PC-9 (cell line): ENCODE measurements around the gene MED26. TPM values are rescaled to one million over a fixed set of nuclear protein-coding genes. Genes with fewer than 3 reads are reported as not detected.

ENCODE experiments used
- BruUV-seq: library from RNA; stranded (reverse); fragments of 400-500 nt; replicated peaks from 2 replicates; lab custom pipeline; 2021; lab: Mats Ljungman, UMichigan
- CTCF ChIA-PET: fragments of 300-600 bp; sonication (Branson Sonifier 250); formaldehyde crosslinking; loops from one replicate; lab custom pipeline; 2022; ENCODE audit warnings: antibody characterized with exemption; lab: Charles Lee
- POLR2A ChIA-PET: fragments of 300-600 bp; sonication (Branson Sonifier 250); formaldehyde crosslinking; loops from one replicate; lab custom pipeline; 2022; ENCODE audit warnings: antibody characterized with exemption; ENCODE audit not compliant: unreplicated experiment; lab: Charles Lee
- DNase-seq, 2 experiments: peaks; one replicate each; pipeline versions ENCODE4 v3.0.0 to v3.0.0-alpha.2; 2015 to 2022; ENCODE audit warnings: mixed read lengths in 1 of 2
- H2AFZ ChIP-seq: fragments of 200-600 bp; sonication (generic); 2 replicates; pipeline ENCODE4 v1.8.1; 2017; ENCODE audit warnings: antibody characterized with exemption
- H3F3A ChIP-seq: fragments of 200-600 bp; sonication (generic); 2 replicates; pipeline ENCODE4 v1.8.1; 2017; ENCODE audit warnings: antibody characterized with exemption, mild to moderate bottlenecking, low read depth; ENCODE audit not compliant: insufficient read depth
- H3K27ac ChIP-seq: fragments of 200-600 bp; sonication (generic); 2 replicates; pipeline ENCODE4 v1.6.1; 2016; ENCODE audit warnings: mixed run types
- H3K27me3 ChIP-seq: fragments of 200-600 bp; sonication (generic); 2 replicates; pipeline ENCODE4 v1.6.1; 2016; ENCODE audit warnings: low read depth, mixed run types; ENCODE audit not compliant: insufficient read depth
- H3K36me3 ChIP-seq: fragments of 200-600 bp; sonication (generic); 2 replicates; pipeline ENCODE4 v1.6.1; 2016; ENCODE audit warnings: low read depth, mixed run types
- H3K4me1 ChIP-seq: fragments of 200-600 bp; sonication (generic); replicated peaks from 2 replicates; pipeline ENCODE4 v1.6.1; 2016; ENCODE audit warnings: mixed run types; ENCODE audit not compliant: insufficient read depth
- H3K4me2 ChIP-seq: fragments of 200-600 bp; sonication (generic); 2 replicates; pipeline ENCODE4 v1.6.1; 2017; ENCODE audit warnings: mixed run types
- H3K4me3 ChIP-seq: fragments of 200-600 bp; sonication (generic); 2 replicates; pipeline ENCODE4 v1.6.1; 2016; ENCODE audit warnings: mixed run types
- H3K79me2 ChIP-seq: fragments of 200-600 bp; sonication (generic); 2 replicates; pipeline ENCODE4 v1.6.1; 2017; ENCODE audit warnings: low read depth, mixed run types
- H3K9me2 ChIP-seq: fragments of 200-600 bp; sonication (generic); 2 replicates; pipeline ENCODE4 v1.8.1; 2017; ENCODE audit warnings: mild to moderate bottlenecking; ENCODE audit not compliant: insufficient read depth
- H3K9me3 ChIP-seq: fragments of 200-600 bp; sonication (generic); 2 replicates; pipeline ENCODE4 v1.8.1; 2016; ENCODE audit warnings: low read depth; ENCODE audit not compliant: insufficient read depth
- H4K20me1 ChIP-seq: fragments of 200-600 bp; sonication (generic); 2 replicates; pipeline ENCODE4 v1.8.1; 2017; ENCODE audit not compliant: insufficient read depth
- CTCF ChIP-seq: fragments of 200-600 bp; sonication (generic); conservative IDR thresholded peaks from 2 replicates; pipeline ENCODE4 v1.6.1; 2017; ENCODE audit warnings: mixed run types, antibody characterized with exemption, mild to moderate bottlenecking, moderate library complexity
- EZH2 ChIP-seq: fragments of 200-600 bp; sonication (generic); IDR thresholded peaks from 2 replicates; pipeline ENCODE4 v1.8.0; 2017; ENCODE audit warnings: antibody characterized with exemption, low read depth
- intact Hi-C: fragments of 100-400 bp; cut with micrococcal nuclease; formaldehyde crosslinking; loops from one replicate; pipeline ENCODE4 v1.10.0; 2022; ENCODE audit not compliant: unreplicated experiment
- total RNA-seq: library from RNA; stranded (reverse); gene quantifications from 2 replicates; pipeline ENCODE4 v1.2.3, GENCODE V29; 2021

MED26 gene
- total RNA-seq, 1 experiment from 2014 or later = 11.9 TPM

DNA sequence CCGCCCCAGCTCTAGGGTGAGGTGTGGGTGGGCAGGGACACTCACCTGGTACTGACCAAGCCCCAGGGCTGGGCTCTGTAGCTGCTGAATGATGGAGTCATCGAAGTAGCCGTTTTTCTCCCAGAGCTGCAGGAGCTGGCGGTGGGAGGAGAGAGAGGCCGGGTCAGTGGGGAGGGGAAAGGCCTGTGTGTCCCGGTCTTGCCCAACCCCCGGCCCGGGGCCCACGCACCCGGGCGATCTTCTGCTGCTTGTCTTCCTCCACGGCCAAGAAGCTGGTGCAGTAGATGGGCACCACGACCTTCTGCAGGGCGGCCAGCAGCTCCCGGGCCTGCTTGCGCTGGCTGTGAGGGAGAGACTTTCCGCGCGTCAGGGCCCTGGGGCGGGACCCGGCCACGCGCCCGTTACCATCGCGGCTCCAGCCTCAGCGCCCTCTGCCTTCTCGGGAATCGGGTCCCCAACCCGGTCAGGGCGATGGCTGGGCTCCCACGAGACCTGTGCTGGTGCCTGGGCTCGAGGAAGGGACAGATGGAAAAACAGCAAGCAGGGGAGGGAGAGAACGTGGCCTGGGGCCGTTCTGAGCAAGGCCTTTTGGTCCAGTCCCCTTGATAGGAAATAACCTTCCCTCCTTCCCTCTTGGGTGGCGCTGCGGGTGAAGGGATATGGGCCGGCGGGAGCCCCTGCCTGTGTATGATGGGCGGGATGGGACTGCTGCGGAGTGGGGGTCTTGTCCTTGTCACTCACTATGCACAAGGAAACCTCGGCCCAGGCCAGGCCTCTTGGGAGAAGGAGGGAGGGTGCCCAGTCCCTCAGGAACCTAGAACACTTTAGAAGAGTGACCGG is 97.2 kb downstream of the MED26 start:
- H3K36me3 ChIP-seq = peaks cover 52% of the 10 kb centered on the region

GRCh38 chr19:16529466-16530144 is 98.4 kb downstream of the MED26 start:
- intact Hi-C loops = no loop called here
- Histone ChIP-seq H3K4me1 (no peaks in the 10 kb centered on the region), H3K9me2 (no peaks in the 10 kb centered on the region), H3K4me3 (no peak overlapping the region), H4K20me1 (peaks cover 50% of the 10 kb centered on the region), H3K27me3 (no peaks in the 10 kb centered on the region), H3K27ac (no peak overlapping the region), H3K4me2 (no peak overlapping the region), H3K79me2 (peaks cover 3% of the 10 kb centered on the region; the same call in 1 of the 2 replicates), H3K9me3 (no peaks in the 10 kb centered on the region), H2AFZ (no peak overlapping the region), H3K36me3 (peaks cover 44% of the 10 kb centered on the region), H3F3A (peaks cover 22% of the 10 kb centered on the region; the same call in 1 of the 2 replicates)
- ChIA-PET CTCF (no interaction called here), POLR2A (no interaction called here)
- no peak for DNase-seq
- BruUV-seq = no TSS peak
- TF ChIP-seq EZH2 = no peak
- no peak for TF ChIP-seq CTCF

More for the DNA sequence above, 97.2 kb downstream of the MED26 start:
- H3K9me2 ChIP-seq = no peaks in the 10 kb centered on the region
- no peak overlapping the region for H3K27ac ChIP-seq
- no peak overlapping the region for H2AFZ ChIP-seq
- no peak overlapping the region for H3K4me3 ChIP-seq
- DNase-seq = no peak
- peaks cover 60% of the 10 kb centered on the region for H4K20me1 ChIP-seq
- CTCF ChIA-PET = no interaction called here
- intact Hi-C loops = no loop called here
- no peaks in the 10 kb centered on the region for H3K27me3 ChIP-seq
- peaks cover 22% of the 10 kb centered on the region; the same call in 1 of the 2 replicates for H3F3A ChIP-seq
- H3K9me3 ChIP-seq = no peaks in the 10 kb centered on the region
- BruUV-seq = no TSS peak
- TF ChIP-seq CTCF (no peak), EZH2 (no peak)
- POLR2A ChIA-PET = no interaction called here
- H3K79me2 ChIP-seq = peaks cover 10% of the 10 kb centered on the region
- no peak overlapping the region for H3K4me2 ChIP-seq
- H3K4me1 ChIP-seq = no peaks in the 10 kb centered on the region

- H4K20me1 ChIP-seq = peaks cover 49% of the 10 kb centered on the region
- H3K36me3 ChIP-seq = peaks cover 35% of the 10 kb centered on the region
- ChIA-PET POLR2A (interaction anchor here (0.5 kb wide), 1 partner anchor 144 kb away, joined by 3 read pairs; no protein-coding TSS in a partner anchor), CTCF (no interaction called here)
- H3K4me2 ChIP-seq = no peak overlapping the region
- TF ChIP-seq CTCF (peak; percentile 58; the same call in 1 of the 2 replicates), EZH2 (no peak)
- H3K79me2 ChIP-seq = no peaks in the 10 kb centered on the region
- no TSS peak for BruUV-seq
- H3K9me3 ChIP-seq = no peaks in the 10 kb centered on the region
- H3K4me1 ChIP-seq = no peaks in the 10 kb centered on the region
- H2AFZ ChIP-seq = no peak overlapping the region
- intact Hi-C loops = no loop called here
- H3K9me2 ChIP-seq = no peaks in the 10 kb centered on the region
- no peak overlapping the region for H3K4me3 ChIP-seq
- H3F3A ChIP-seq = peaks cover 16% of the 10 kb centered on the region; the same call in 1 of the 2 replicates
- no peak overlapping the region for H3K27ac ChIP-seq
- DNase-seq = no peak
- no peaks in the 10 kb centered on the region for H3K27me3 ChIP-seq
Observed at GRCh38 chr19:16527971-16528521, 100.0 kb downstream of the MED26 start.
